ENCODE results near the gene ANKRD65. TPM values are rescaled to one million over a fixed set of nuclear protein-coding genes. Genes with fewer than 3 reads are reported as not detected.
A peak's percentile ranks its signal among the peaks of the same experiment; 100 is the strongest.

Gene ANKRD65
- total and polyA plus RNA-seq, 7 donors = 0.77 to 5.4 (median 2.4) TPM

- DNase-seq = no peak
- Histone ChIP-seq H3K4me3 (peak overlapping the region; percentile 22), H3K9me3 (no peaks in the 10 kb centered on the region), H3K27me3 (ENCODE audit: insufficient read depth in 3 of 3, low read length in 2 of 3) (peaks cover 0 to 14% (median 2%) of the 10 kb centered on the region in 3 donors), H3K27ac (peak overlapping the region; percentile 66), H3K36me3 (ENCODE audit: insufficient read depth in 1 of 2, low read depth in 1 of 2) (no peaks in the 10 kb centered on the region), H3K4me1 (peaks cover 25% of the 10 kb centered on the region)
- no peak for ATAC-seq
- whole genome bisulfite sequencing, 3 donors = 57 to 66% (median 64%) methylated on average over 25 to 28 of the region's 28 CpGs
- intact Hi-C loops (cut with DNase I) = no loop called here
- TF ChIP-seq CTCF (IDR thresholded peaks at IDR 0.05) = no peak
These were observed 11.3 kb upstream of the ANKRD65 start for GRCh38 chr1:1432274-1432950.

- intact Hi-C loops (cut with DNase I) = no loop called here
- DNase-seq = peak; percentile 76 to 90
- Histone ChIP-seq H3K27me3 (ENCODE audit: insufficient read depth in 3 of 3, low read length in 2 of 3) (peaks cover 0 to 10% (median 2%) of the 10 kb centered on the region in 3 donors), H3K9me3 (no peaks in the 10 kb centered on the region), H3K4me1 (peaks cover 22% of the 10 kb centered on the region), H3K4me3 (peak overlapping the region; percentile 32), H3K27ac (peak overlapping the region; percentile 66), H3K36me3 (ENCODE audit: insufficient read depth in 1 of 2, low read depth in 1 of 2) (no peaks in the 10 kb centered on the region)
- peak in 3 of 4 donors; percentile 20 to 26 (median 26) for ATAC-seq
- 41 to 51% (median 47%) methylated on average over 5 of the region's 5 CpGs for WGBS, 3 donors
- TF ChIP-seq CTCF (IDR thresholded peaks at IDR 0.05) = no peak
These were observed 10.8 kb upstream of the ANKRD65 start for GRCh38 chr1:1431845-1432273.

GRCh38 chr1:1430992-1431844, 10.1 kb upstream of the ANKRD65 start:
- ATAC-seq = no peak

More at GRCh38 chr1:1430992-1431844, 10.1 kb upstream of the ANKRD65 start:
- Histone ChIP-seq H3K4me3 (peak overlapping the region; percentile 36), H3K4me1 (peaks cover 16% of the 10 kb centered on the region), H3K27ac (peak overlapping the region; percentile 66), H3K36me3 (ENCODE audit: insufficient read depth in 1 of 2, low read depth in 1 of 2) (no peaks in the 10 kb centered on the region), H3K27me3 (ENCODE audit: insufficient read depth in 3 of 3, low read length in 2 of 3) (peaks cover 0 to 11% (median 2%) of the 10 kb centered on the region in 3 donors), H3K9me3 (no peaks in the 10 kb centered on the region)
- 42 to 47% (median 44%) methylated on average over 17 to 18 of the region's 18 CpGs for WGBS, 3 donors
- no peak for TF ChIP-seq CTCF (IDR thresholded peaks at IDR 0.05)
- intact Hi-C loops (cut with DNase I) = no loop called here
- no peak for DNase-seq

All from psoas muscle (tissue), 8 donors.